H7 (cell line): ENCODE measurements around the gene SLC27A3. TPM values are rescaled to one million over a fixed set of nuclear protein-coding genes. Genes with fewer than 3 reads are reported as not detected.

Experiments used
- DNase-seq: peaks from one replicate; pipeline ENCODE4 v3.0.0; 2012
- H3K27me3 ChIP-seq: 2 replicates; pipeline ENCODE4 v1.6.0; 2011; ENCODE audit warnings: mild to moderate bottlenecking, low read length; ENCODE audit not compliant: control insufficient read depth, insufficient read depth
- H3K36me3 ChIP-seq: replicated peaks from 2 replicates; pipeline ENCODE4 v1.5.1; 2011; ENCODE audit warnings: low read length; ENCODE audit not compliant: control insufficient read depth, insufficient read depth
- H3K4me3 ChIP-seq: 2 replicates; pipeline ENCODE4 v1.5.1; 2011; ENCODE audit warnings: low read depth, mild to moderate bottlenecking, control low read depth, low read length, moderate library complexity; ENCODE audit not compliant: insufficient read depth
- total RNA-seq: library from RNA; depleted of rRNA; stranded (reverse); fragments of >200 nt; shearing (Covaris generic); gene quantifications from 2 replicates; pipeline ENCODE4 v1.2.3, GENCODE V29; 2014; rRNA removed

SLC27A3 gene
- total RNA-seq, 1 experiment from 2014 or later: 44.7 TPM

DNA sequence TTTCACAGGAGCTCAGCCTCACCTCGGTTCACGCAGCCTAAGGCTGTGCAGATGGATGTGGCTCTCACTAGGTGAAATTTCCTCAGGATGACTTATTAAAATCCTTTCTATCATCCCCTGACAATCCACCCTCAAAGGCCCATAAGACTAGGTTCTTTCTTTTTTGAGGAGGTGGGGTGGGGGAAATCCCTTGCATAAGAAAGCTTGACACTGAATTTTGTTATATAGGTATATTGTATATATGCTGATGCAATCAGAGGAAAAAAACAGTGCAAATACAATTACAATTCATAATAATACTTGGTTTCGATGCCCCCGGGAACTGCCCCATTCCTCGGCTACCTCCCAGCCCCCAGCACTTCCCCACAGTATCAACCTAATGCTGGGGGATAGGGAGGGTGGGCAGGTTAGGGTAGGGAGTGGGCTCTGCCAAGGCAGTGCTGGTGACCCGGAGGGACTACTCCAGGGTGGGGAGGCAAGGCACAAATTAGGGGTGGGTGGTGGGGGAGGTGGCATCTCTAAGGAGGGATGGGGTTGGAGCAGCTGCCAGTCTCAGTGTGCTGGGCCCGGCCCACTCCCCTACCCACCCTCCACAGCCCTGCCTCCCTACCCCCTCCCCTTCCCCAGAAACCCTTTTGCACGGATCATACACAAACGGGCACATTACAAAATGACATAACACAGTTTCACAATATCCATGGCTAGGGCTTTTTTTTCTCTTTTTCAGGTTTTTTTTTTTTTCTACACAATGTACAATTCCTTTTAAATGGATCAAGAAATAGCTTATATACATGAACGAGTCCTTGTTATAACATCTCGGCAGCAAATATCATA, 30.9 kb downstream of the SLC27A3 start:
- Histone ChIP-seq H3K4me3 (no peak overlapping the region), H3K27me3 (no peaks in the 10 kb centered on the region), H3K36me3 (peaks cover 6% of the 10 kb centered on the region)
- no peak for DNase-seq

DNA sequence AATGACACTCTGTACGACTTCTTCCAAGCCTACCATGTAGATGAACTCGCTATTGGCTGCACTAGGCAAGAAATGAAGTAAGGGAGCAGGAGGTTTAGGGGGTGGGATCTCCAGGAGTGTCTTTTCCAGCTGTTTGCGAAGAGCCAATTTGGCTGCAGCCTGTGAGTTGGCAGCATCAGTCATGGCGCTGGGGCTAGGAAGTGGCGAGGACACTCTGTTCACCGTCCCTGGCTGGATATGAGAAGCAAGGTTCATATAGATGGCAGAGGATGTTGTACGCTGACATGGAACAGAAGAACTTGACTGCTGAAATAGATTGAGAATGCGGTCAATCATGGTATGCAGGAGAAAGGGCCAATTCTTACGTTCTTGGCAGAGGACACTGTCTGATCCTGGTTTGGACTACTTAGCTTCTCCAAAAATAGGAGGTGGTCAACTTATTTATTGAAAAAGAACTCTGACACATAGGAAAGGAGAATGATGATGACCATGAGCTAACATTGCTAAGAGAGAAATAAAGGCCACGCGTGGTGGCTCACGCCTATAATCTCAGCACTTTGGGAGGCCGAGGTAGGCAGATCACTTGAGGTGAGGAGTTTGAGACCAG, 41.2 kb downstream of the SLC27A3 start:
- Histone ChIP-seq H3K36me3 (peaks cover 43% of the 10 kb centered on the region), H3K4me3 (no peak overlapping the region), H3K27me3 (no peaks in the 10 kb centered on the region)
- DNase-seq: no peak

GRCh38 chr1:153818876-153819275, 43.7 kb downstream of the SLC27A3 start:
- H3K36me3 ChIP-seq: peaks cover 25% of the 10 kb centered on the region

GRCh38 chr1:153827168-153827964, 52.2 kb downstream of the SLC27A3 start:
- H3K4me3 ChIP-seq: no peak overlapping the region
- DNase-seq: no peak
- H3K27me3 ChIP-seq: no peaks in the 10 kb centered on the region
- peaks cover 7% of the 10 kb centered on the region for H3K36me3 ChIP-seq

More at GRCh38 chr1:153818876-153819275, 43.7 kb downstream of the SLC27A3 start:
- Histone ChIP-seq H3K4me3 (no peak overlapping the region), H3K27me3 (no peaks in the 10 kb centered on the region)
- no peak for DNase-seq

Other genes with a start within 250 kb of the SLC27A3 start
- 1.3 and 1.4 TPM in 2 replicates for gene S100A6, start 239.4 kb upstream of the SLC27A3 start, total RNA-seq
- not detected in 2 replicates for gene S100A5, start 234.5 kb upstream of the SLC27A3 start, total RNA-seq
- 17.3 and 18.0 TPM in 2 replicates for gene S100A4, start 229.6 kb upstream of the SLC27A3 start, total RNA-seq
- gene S100A3, start 226.1 kb upstream of the SLC27A3 start, total RNA-seq: 0.30 and 0.31 TPM in 2 replicates
- gene S100A2, start 209.6 kb upstream of the SLC27A3 start, total RNA-seq: 0.94 TPM in 1 of 2 replicates, not detected in the other
- gene S100A16, start 162.3 kb upstream of the SLC27A3 start, total RNA-seq: 34.5 and 89.0 TPM in 2 replicates
- 1.8 and 2.0 TPM in 2 replicates for gene S100A14, start 159.1 kb upstream of the SLC27A3 start, total RNA-seq
- 80.8 and 93.2 TPM in 2 replicates for gene S100A13, start 147.9 kb upstream of the SLC27A3 start, total RNA-seq
- gene S100A1, start 147.0 kb upstream of the SLC27A3 start, total RNA-seq: 0.63 and 0.80 TPM in 2 replicates
- gene CHTOP, start 141.3 kb upstream of the SLC27A3 start, total RNA-seq: 63.8 and 67.0 TPM in 2 replicates
- 48.3 and 48.5 TPM in 2 replicates for gene SNAPIN, start 116.7 kb upstream of the SLC27A3 start, total RNA-seq
- gene ILF2, start 104.4 kb upstream of the SLC27A3 start, total RNA-seq: 624 and 716 TPM in 2 replicates
- gene NPR1, start 96.7 kb upstream of the SLC27A3 start, total RNA-seq: 8.7 and 10.7 TPM in 2 replicates
- gene INTS3, start 47.4 kb upstream of the SLC27A3 start, total RNA-seq: 58.3 and 66.6 TPM in 2 replicates
- gene GATAD2B, start 147.6 kb downstream of the SLC27A3 start, total RNA-seq: 8.9 and 10.9 TPM in 2 replicates
- 41.9 and 57.0 TPM in 2 replicates for gene DENND4B, start 171.3 kb downstream of the SLC27A3 start, total RNA-seq
- gene CRTC2, start 183.2 kb downstream of the SLC27A3 start, total RNA-seq: 17.1 and 22.4 TPM in 2 replicates
- gene SLC39A1, start 188.1 kb downstream of the SLC27A3 start, total RNA-seq: 310 and 377 TPM in 2 replicates
- gene CREB3L4, start 192.5 kb downstream of the SLC27A3 start, total RNA-seq: 58.2 and 81.2 TPM in 2 replicates
- gene JTB, start 202.3 kb downstream of the SLC27A3 start, total RNA-seq: 202 and 232 TPM in 2 replicates
- 50.7 and 57.3 TPM in 2 replicates for gene RAB13, start 210.9 kb downstream of the SLC27A3 start, total RNA-seq
- 2,701 and 3,425 TPM in 2 replicates for gene RPS27, start 215.4 kb downstream of the SLC27A3 start, total RNA-seq